Pancreas (tissue), 10 donors: ENCODE results near the gene FAAP100. TPM values are rescaled to one million over a fixed set of nuclear protein-coding genes. Genes with fewer than 3 reads are reported as not detected.

Experiments used
- ATAC-seq, 4 donors: fragments of 200-7000 bp; cut with Tn5 transposase; one replicate each; pipeline versions ENCODE4 v1.8.0 to v1.9.1; 2020; ENCODE audit warnings: mild to moderate bottlenecking in 4 of 4, moderate library complexity in 4 of 4
- DNase-seq, 6 donors: peaks; one replicate each; pipeline ENCODE4 v3.0.0-alpha.2; 2020
- FAIRE-seq: peaks from 2 replicates; lab custom pipeline; 2012; peaks lifted over from hg19 to GRCh38; lab: Jason Lieb, UNC
- H3K27ac ChIP-seq, 4 donors: fragments of 200-600 bp; sonication (generic); 1 replicate in 3 of 4; 2 replicates in 1 of 4; pipeline versions ENCODE4 v1.5.0 to v1.8.0; 2020
- H3K27me3 ChIP-seq, 4 donors: fragments of 200-600 bp; one replicate each; pipeline ENCODE4 v1.8.0; 2021
- H3K36me3 ChIP-seq, 3 donors: fragments of 200-600 bp; sonication (generic) in 1 of 3; one replicate each; pipeline versions ENCODE4 v1.5.0 to v1.8.0; 2020 to 2021
- H3K4me1 ChIP-seq, 3 donors: fragments of 200-600 bp; one replicate each; pipeline ENCODE4 v1.8.0; 2021
- H3K4me3 ChIP-seq, 4 donors: fragments of 200-600 bp; sonication (generic) in 2 of 4; one replicate each; pipeline versions ENCODE4 v1.5.0 to v1.8.0; 2020 to 2021
- H3K9me3 ChIP-seq, 4 donors: fragments of 200-600 bp; one replicate each; pipeline ENCODE4 v1.8.0; 2021
- CTCF ChIP-seq, 4 donors: fragments of 200-600 bp; sonication (generic) in 3 of 4; IDR thresholded peaks; one replicate each; pipeline versions ENCODE4 v1.5.0 to v1.8.0; 2021; ENCODE audit warnings: antibody characterized with exemption in 4 of 4
- WGBS, 2 donors: extraction: QIAGEN DNeasy Blood & Tissue Kit; methylation state at CpG; one replicate each; pipeline ENCODE4 v1.1.7; 2013; 5-methylcytosine and 5-hydroxymethylcytosine counted together
- intact Hi-C, 3 donors: fragments of 100-400 bp; cut with DNase I; formaldehyde crosslinking; loops; one replicate each; pipeline versions ENCODE4 v1.11.1 to v1.14.2; 2022
- polyA plus RNA-seq, 2 donors: library from polyadenylated mRNA; stranded (reverse); fragments of 200-250 nt; gene quantifications; one replicate each; pipeline ENCODE4 v1.2.3, GENCODE V29; 2013
- total RNA-seq, 6 donors: library from RNA; stranded (reverse); fragmentation: NEBNext Ultra II Directional in 4 of 6; extraction: Animal tissue kit (Norgen Biotek cat#: 25700) in 4 of 6; gene quantifications; one replicate each; pipeline versions ENCODE4 v1.2.1 to v1.2.4, GENCODE V29; 2021 to 2023
- donor health status: healthy with polysubstance abuse.
- donor health status: DM: no; HTN: no; CAD: no; lungs with moderate emphysema.
- donor health status: DM: no; HTN: no; CAD: no.
- donor health status: control.
- donor health status: control.
- donor health status: Bipolar disorder and iron deficiency.
- donor health status: DM: yes; HTN: yes; CAD: no.
- donor health status: DM: no; HTN: no; CAD: no.
- donor health status: DM: no; HTN: no; CAD: no.
- donor health status: DM: yes; HTN: yes; CAD: no.

Gene FAAP100
- total and polyA plus RNA-seq, 8 donors, result 9.4 to 66.0 (median 14.8) TPM

GRCh38 chr17:81563861-81564586, 11.9 kb upstream of the FAAP100 start:
- Histone ChIP-seq H3K4me3 (no peak overlapping the region), H3K9me3 (no peaks in the 10 kb centered on the region), H3K27me3 (no peaks in the 10 kb centered on the region), H3K4me1 (peaks cover 16 to 26% (median 17%) of the 10 kb centered on the region in 3 donors), H3K36me3 (peaks cover 11 to 18% (median 15%) of the 10 kb centered on the region in 3 donors), H3K27ac (no peak overlapping the region)
- ATAC-seq (no peak), DNase-seq (no peak), FAIRE-seq (no peak)
- WGBS, 2 donors, result 90 to 93% methylated on average over 10 of the region's 10 CpGs
- intact Hi-C loops, result no loop called here
- TF ChIP-seq CTCF (IDR thresholded peaks at IDR 0.05), result no peak

GRCh38 chr17:81561494-81561885, 9.3 kb upstream of the FAAP100 start:
- intact Hi-C loops, result no loop called here

GRCh38 chr17:81558941-81559806, 7.0 kb upstream of the FAAP100 start:
- intact Hi-C loops, result no loop called here
- FAIRE-seq (no peak), ATAC-seq (peak in 1 of 4 donors; percentile 23), DNase-seq (peak in 1 of 6 donors; percentile 10)
- Histone ChIP-seq H3K4me3 (no peak overlapping the region), H3K27ac (no peak overlapping the region), H3K27me3 (no peaks in the 10 kb centered on the region), H3K4me1 (no peaks in the 10 kb centered on the region), H3K9me3 (no peaks in the 10 kb centered on the region), H3K36me3 (peaks cover 0 to 15% (median 13%) of the 10 kb centered on the region in 3 donors)
- 83 to 89% methylated on average over 27 of the region's 27 CpGs for WGBS, 2 donors
- no peak for TF ChIP-seq CTCF (IDR thresholded peaks at IDR 0.05)

More at GRCh38 chr17:81561494-81561885, 9.3 kb upstream of the FAAP100 start:
- no peak overlapping the region for H3K27ac ChIP-seq
- H3K9me3 ChIP-seq, result no peaks in the 10 kb centered on the region
- TF ChIP-seq CTCF (IDR thresholded peaks at IDR 0.05), result no peak
- 91 to 95% methylated on average over 4 of the region's 4 CpGs for WGBS, 2 donors
- ATAC-seq (no peak), DNase-seq (no peak), FAIRE-seq (no peak)
- no peak overlapping the region for H3K4me3 ChIP-seq
- no peaks in the 10 kb centered on the region for H3K27me3 ChIP-seq
- peaks cover 5 to 10% (median 7%) of the 10 kb centered on the region in 3 donors for H3K4me1 ChIP-seq
- peaks cover 11 to 29% (median 25%) of the 10 kb centered on the region in 3 donors for H3K36me3 ChIP-seq

- TF ChIP-seq CTCF (IDR thresholded peaks at IDR 0.05), result no peak
- peaks cover 0 to 14% (median 13%) of the 10 kb centered on the region in 3 donors for H3K36me3 ChIP-seq
- H3K9me3 ChIP-seq, result no peaks in the 10 kb centered on the region
- 92 to 93% methylated on average over 12 of the region's 12 CpGs for WGBS, 2 donors
- H3K27ac ChIP-seq, result no peak overlapping the region
- no peak for DNase-seq
- H3K4me1 ChIP-seq, result peaks cover 0 to 7% (median 0%) of the 10 kb centered on the region in 3 donors
- no peak for FAIRE-seq
- H3K4me3 ChIP-seq, result no peak overlapping the region
- no peaks in the 10 kb centered on the region for H3K27me3 ChIP-seq
- intact Hi-C loops, result no loop called here
- no peak for ATAC-seq
Observed at GRCh38 chr17:81558115-81558468, 5.9 kb upstream of the FAAP100 start.
